ENCODE data around the gene DNAH14. TPM values are rescaled to one million over a fixed set of nuclear protein-coding genes. Genes with fewer than 3 reads are reported as not detected.
"Not testable (repeated sequence)": the region's sequence is repeated elsewhere in the genome, so short reads cannot be mapped to it uniquely, and the experiment has no call there.

Gene DNAH14
- total RNA-seq, 1 donor from 2014 or later, result 3.0 TPM

GRCh38 chr1:224933584-224933983 is 4.1 kb downstream of the DNAH14 start:
- intact Hi-C loops (cut with micrococcal nuclease), result no loop called here
- peaks cover 69% of the 10 kb centered on the region for H3K9me3 ChIP-seq (replicated peaks)
- H3K4me1 ChIP-seq, result peaks cover 10% of the 10 kb centered on the region
- DNase-seq, result no peak
- no peak overlapping the region for H3K4me3 ChIP-seq
- H3K27ac ChIP-seq (replicated peaks), result no peak overlapping the region
- no peaks in the 10 kb centered on the region for H3K36me3 ChIP-seq
- TF ChIP-seq, protein P1, sequence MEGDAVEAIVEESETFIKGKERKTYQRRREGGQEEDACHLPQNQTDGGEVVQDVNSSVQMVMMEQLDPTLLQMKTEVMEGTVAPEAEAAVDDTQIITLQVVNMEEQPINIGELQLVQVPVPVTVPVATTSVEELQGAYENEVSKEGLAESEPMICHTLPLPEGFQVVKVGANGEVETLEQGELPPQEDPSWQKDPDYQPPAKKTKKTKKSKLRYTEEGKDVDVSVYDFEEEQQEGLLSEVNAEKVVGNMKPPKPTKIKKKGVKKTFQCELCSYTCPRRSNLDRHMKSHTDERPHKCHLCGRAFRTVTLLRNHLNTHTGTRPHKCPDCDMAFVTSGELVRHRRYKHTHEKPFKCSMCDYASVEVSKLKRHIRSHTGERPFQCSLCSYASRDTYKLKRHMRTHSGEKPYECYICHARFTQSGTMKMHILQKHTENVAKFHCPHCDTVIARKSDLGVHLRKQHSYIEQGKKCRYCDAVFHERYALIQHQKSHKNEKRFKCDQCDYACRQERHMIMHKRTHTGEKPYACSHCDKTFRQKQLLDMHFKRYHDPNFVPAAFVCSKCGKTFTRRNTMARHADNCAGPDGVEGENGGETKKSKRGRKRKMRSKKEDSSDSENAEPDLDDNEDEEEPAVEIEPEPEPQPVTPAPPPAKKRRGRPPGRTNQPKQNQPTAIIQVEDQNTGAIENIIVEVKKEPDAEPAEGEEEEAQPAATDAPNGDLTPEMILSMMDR (IDR thresholded peaks at IDR 0.05; ENCODE audit: borderline replicate concordance), result no peak
- H3K27me3 ChIP-seq (ENCODE audit: low read depth), result peaks cover 31% of the 10 kb centered on the region

GRCh38 chr1:224938652-224939051 is 9.2 kb downstream of the DNAH14 start:
- TF ChIP-seq, protein P1 (IDR thresholded peaks at IDR 0.05; ENCODE audit: borderline replicate concordance), result no peak
- intact Hi-C loops (cut with micrococcal nuclease), result no loop called here
- no peaks in the 10 kb centered on the region for H3K36me3 ChIP-seq
- no peak overlapping the region for H3K27ac ChIP-seq (replicated peaks)
- H3K27me3 ChIP-seq (ENCODE audit: low read depth), result no peaks in the 10 kb centered on the region
- peaks cover 62% of the 10 kb centered on the region for H3K9me3 ChIP-seq (replicated peaks)
- no peak overlapping the region for H3K4me3 ChIP-seq
- no peak for DNase-seq
- no peaks in the 10 kb centered on the region for H3K4me1 ChIP-seq

DNA sequence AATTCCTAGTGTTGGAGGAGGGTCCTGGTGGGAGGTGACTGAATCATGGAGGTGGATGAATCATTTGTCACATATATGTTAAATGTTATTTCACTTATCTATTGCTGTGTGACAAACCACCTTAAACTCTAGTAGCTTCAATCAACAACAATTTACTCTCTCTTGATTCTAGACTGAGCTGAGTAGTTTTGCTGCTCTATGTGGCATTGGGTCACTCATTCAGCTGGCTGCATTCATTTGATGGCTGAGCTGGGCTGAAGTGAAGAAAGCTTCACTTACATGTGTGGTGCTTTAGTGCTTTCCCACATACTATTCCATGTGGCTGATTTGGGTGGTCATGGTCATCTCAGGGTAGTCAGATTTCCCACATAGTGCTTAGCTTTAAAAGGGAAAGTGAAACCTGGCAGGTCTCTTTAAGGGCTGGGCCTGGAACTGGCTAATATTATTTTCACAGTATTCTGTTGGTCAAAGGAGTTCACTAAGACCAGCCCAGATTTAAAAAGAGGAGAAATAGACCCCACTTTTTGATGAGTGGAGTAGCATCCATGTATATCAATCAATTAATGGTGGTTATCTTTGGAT is 10.5 kb downstream of the DNAH14 start:
- Histone ChIP-seq H3K36me3 (no peaks in the 10 kb centered on the region), H3K27me3 (ENCODE audit: low read depth) (no peaks in the 10 kb centered on the region), H3K4me1 (no peaks in the 10 kb centered on the region), H3K4me3 (no peak overlapping the region), H3K9me3 (replicated peaks) (peaks cover 50% of the 10 kb centered on the region), H3K27ac (replicated peaks) (no peak overlapping the region)
- DNase-seq, result no peak
- intact Hi-C loops (cut with micrococcal nuclease), result no loop called here
- TF ChIP-seq, protein P1 (IDR thresholded peaks at IDR 0.05; ENCODE audit: borderline replicate concordance), result no peak

DNA sequence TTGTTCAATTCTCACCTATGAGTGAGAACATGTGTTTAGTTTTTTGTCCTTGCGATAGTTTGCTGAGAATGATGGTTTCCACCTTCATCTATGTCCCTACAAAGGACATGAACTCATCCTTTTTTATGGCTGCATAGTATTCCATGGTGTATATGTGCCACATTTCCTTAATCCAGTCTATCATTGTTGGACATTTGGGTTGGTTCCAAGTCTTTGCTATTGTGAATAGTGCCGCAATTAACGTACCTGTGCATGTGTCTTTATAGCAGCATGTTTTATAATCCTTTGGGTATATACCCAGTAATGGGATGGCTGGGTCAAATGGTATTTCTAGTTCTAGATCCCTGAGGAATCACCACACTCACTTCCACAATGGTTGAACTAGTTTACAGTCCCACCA is 11.3 kb downstream of the DNAH14 start:
- H3K4me1 ChIP-seq, H3K4me3 ChIP-seq: not testable (repeated sequence)

DNA sequence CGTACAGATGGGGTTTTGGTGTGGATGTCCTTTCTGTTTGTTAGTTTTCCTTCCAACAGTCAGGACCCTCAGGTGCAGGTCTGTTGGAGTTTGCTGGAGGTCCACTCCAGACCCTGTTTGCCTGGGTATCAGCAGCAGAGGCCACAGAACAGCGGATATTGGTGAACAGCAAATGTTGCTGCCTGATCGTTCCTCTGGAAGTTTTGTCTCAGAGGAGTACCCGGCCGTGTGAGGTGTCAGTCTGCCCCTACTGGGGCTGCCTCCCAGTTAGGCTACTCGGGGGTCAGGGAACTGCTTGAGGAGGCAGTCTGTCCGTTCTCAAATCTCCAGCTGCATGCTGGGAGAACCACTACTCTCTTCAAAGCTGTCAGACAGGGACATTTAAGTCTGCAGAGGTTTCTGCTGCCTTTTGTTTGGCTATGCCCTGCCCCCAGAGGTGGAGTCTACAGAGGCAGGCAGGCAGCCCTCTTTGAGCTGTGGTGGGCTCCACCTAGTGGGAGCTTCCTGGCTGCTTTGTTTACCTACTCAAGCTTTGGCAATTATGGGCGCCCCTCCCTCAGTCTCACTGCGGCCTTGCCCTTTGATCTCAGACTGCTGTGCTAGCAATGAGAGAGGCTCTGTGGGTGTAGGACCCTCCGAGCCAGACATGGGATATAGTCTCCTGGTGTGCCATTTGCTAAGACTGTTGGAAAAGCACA is 16.3 kb downstream of the DNAH14 start:
- H3K4me3 ChIP-seq; H3K27me3 ChIP-seq (ENCODE audit: low read depth); H3K9me3 ChIP-seq (replicated peaks); intact Hi-C loops (cut with micrococcal nuclease); H3K4me1 ChIP-seq; H3K27ac ChIP-seq (replicated peaks); DNase-seq; H3K36me3 ChIP-seq: not testable (repeated sequence)

More for the DNA sequence above, 11.3 kb downstream of the DNAH14 start:
- DNase-seq; H3K36me3 ChIP-seq; intact Hi-C loops (cut with micrococcal nuclease); H3K27me3 ChIP-seq (ENCODE audit: low read depth); H3K27ac ChIP-seq (replicated peaks): not testable (repeated sequence)
- peaks cover 42% of the 10 kb centered on the region for H3K9me3 ChIP-seq (replicated peaks)

DNA sequence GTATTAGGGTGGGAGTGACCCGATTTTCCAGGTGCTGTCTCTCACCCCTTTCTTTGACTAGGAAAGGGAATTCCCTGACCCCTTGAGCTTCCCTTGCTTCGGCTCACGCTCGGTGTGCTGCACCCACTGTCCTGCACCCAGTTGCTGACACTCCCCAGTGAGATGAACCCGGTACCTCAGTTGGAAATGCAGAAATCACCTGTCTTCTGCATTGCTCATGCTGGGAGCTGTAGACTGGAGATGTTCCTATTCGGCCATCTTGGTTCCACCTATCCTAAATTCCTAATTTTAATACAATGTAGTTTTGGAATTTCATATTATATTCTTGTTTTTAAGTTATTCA is 16.8 kb downstream of the DNAH14 start:
- H3K9me3 ChIP-seq (replicated peaks); DNase-seq; H3K27me3 ChIP-seq (ENCODE audit: low read depth); intact Hi-C loops (cut with micrococcal nuclease); H3K36me3 ChIP-seq; H3K4me3 ChIP-seq; H3K4me1 ChIP-seq; H3K27ac ChIP-seq (replicated peaks): not testable (repeated sequence)

DNA sequence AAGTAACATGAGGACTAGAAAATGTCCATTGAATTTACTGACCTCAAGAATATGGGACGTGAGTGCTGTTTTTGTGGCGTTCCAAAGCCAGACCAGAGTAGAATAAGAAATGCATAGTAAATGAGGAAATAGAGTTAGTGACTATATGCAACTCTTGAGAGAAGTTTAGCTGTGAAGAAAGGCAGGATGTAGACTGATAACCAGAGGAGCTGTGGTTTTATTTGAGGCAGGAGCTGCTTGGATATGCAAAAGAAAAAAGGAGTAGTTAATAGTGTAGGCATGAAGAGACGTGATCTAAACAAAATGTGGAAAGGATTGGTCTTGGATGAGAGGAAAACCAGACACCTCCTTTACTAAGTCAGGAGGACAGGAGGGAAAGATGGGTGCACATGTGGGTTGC is 28.2 kb downstream of the DNAH14 start:
- intact Hi-C loops (cut with micrococcal nuclease), result no loop called here

More for the DNA sequence above, 28.2 kb downstream of the DNAH14 start:
- Histone ChIP-seq H3K4me1 (no peaks in the 10 kb centered on the region), H3K27me3 (ENCODE audit: low read depth) (no peaks in the 10 kb centered on the region), H3K36me3 (no peaks in the 10 kb centered on the region), H3K4me3 (no peak overlapping the region), H3K27ac (replicated peaks) (no peak overlapping the region), H3K9me3 (replicated peaks) (no peaks in the 10 kb centered on the region)
- DNase-seq, result no peak
- TF ChIP-seq, protein P1 (IDR thresholded peaks at IDR 0.05; ENCODE audit: borderline replicate concordance), result no peak
